HG02884 (cell line): Measurements from ENCODE around the gene INSIG1.

Experiments used
- ATAC-seq: cut with Tn5 transposase; IDR thresholded peaks from one replicate; pipeline ENCODE4 v1.9.1; 2021; ENCODE audit warnings: mild to moderate bottlenecking, moderate library complexity; ENCODE audit not compliant: unreplicated experiment

The INSIG1 gene

GRCh38 chr7:155265961-155266360 is 31.7 kb upstream of the INSIG1 start:
- no peak for ATAC-seq

GRCh38 chr7:155266440-155266839 is 31.2 kb upstream of the INSIG1 start:
- no peak for ATAC-seq

GRCh38 chr7:155267023-155267422 is 30.7 kb upstream of the INSIG1 start:
- ATAC-seq, result no peak

GRCh38 chr7:155267436-155267835 is 30.2 kb upstream of the INSIG1 start:
- ATAC-seq, result no peak

- no peak for ATAC-seq
These were observed 29.5 kb upstream of the INSIG1 start for GRCh38 chr7:155268211-155268610.

GRCh38 chr7:155268921-155269650 is 28.6 kb upstream of the INSIG1 start:
- no peak for ATAC-seq

GRCh38 chr7:155269766-155270585 is 27.7 kb upstream of the INSIG1 start:
- ATAC-seq, result no peak

- ATAC-seq, result no peak
These were observed 26.8 kb upstream of the INSIG1 start for GRCh38 chr7:155270861-155271260.

- no peak for ATAC-seq
These were observed 22.9 kb upstream of the INSIG1 start for GRCh38 chr7:155274633-155275355.

- ATAC-seq, result no peak
These were observed 21.5 kb upstream of the INSIG1 start for GRCh38 chr7:155276042-155276799.

GRCh38 chr7:155276800-155277375 is 20.8 kb upstream of the INSIG1 start:
- ATAC-seq, result no peak

- no peak for ATAC-seq
These were observed 20.2 kb upstream of the INSIG1 start for GRCh38 chr7:155277385-155277994.

- ATAC-seq, result no peak
These were observed 18.8 kb upstream of the INSIG1 start for GRCh38 chr7:155278921-155279320.

- no peak for ATAC-seq
These were observed 17.8 kb upstream of the INSIG1 start for GRCh38 chr7:155279787-155280445.

GRCh38 chr7:155280446-155281397 is 17.0 kb upstream of the INSIG1 start:
- no peak for ATAC-seq

- ATAC-seq, result no peak
These were observed 16.2 kb upstream of the INSIG1 start for GRCh38 chr7:155281398-155281969.

GRCh38 chr7:155282671-155283070 is 15.0 kb upstream of the INSIG1 start:
- no peak for ATAC-seq

- ATAC-seq, result peak; percentile 82
These were observed 14.0 kb upstream of the INSIG1 start for GRCh38 chr7:155283565-155284194.
